NCI-H345 treated with DMSO at 0.1 percent for 48 hours (cell line): ENCODE results near the gene CDC42BPA.
A peak's percentile ranks its signal among the peaks of the same experiment; 100 is the strongest.
"Not testable (repeated sequence)": the region's sequence is repeated elsewhere in the genome, so short reads cannot be mapped to it uniquely, and the experiment has no call there.

Experiments used
- DNase-seq: peaks from one replicate; lab custom pipeline; 2025; ENCODE audit not compliant: unreplicated experiment; lab: John Stamatoyannopoulos, UW

CDC42BPA gene, protein sequence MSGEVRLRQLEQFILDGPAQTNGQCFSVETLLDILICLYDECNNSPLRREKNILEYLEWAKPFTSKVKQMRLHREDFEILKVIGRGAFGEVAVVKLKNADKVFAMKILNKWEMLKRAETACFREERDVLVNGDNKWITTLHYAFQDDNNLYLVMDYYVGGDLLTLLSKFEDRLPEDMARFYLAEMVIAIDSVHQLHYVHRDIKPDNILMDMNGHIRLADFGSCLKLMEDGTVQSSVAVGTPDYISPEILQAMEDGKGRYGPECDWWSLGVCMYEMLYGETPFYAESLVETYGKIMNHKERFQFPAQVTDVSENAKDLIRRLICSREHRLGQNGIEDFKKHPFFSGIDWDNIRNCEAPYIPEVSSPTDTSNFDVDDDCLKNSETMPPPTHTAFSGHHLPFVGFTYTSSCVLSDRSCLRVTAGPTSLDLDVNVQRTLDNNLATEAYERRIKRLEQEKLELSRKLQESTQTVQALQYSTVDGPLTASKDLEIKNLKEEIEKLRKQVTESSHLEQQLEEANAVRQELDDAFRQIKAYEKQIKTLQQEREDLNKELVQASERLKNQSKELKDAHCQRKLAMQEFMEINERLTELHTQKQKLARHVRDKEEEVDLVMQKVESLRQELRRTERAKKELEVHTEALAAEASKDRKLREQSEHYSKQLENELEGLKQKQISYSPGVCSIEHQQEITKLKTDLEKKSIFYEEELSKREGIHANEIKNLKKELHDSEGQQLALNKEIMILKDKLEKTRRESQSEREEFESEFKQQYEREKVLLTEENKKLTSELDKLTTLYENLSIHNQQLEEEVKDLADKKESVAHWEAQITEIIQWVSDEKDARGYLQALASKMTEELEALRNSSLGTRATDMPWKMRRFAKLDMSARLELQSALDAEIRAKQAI (N-terminal part only)

DNA sequence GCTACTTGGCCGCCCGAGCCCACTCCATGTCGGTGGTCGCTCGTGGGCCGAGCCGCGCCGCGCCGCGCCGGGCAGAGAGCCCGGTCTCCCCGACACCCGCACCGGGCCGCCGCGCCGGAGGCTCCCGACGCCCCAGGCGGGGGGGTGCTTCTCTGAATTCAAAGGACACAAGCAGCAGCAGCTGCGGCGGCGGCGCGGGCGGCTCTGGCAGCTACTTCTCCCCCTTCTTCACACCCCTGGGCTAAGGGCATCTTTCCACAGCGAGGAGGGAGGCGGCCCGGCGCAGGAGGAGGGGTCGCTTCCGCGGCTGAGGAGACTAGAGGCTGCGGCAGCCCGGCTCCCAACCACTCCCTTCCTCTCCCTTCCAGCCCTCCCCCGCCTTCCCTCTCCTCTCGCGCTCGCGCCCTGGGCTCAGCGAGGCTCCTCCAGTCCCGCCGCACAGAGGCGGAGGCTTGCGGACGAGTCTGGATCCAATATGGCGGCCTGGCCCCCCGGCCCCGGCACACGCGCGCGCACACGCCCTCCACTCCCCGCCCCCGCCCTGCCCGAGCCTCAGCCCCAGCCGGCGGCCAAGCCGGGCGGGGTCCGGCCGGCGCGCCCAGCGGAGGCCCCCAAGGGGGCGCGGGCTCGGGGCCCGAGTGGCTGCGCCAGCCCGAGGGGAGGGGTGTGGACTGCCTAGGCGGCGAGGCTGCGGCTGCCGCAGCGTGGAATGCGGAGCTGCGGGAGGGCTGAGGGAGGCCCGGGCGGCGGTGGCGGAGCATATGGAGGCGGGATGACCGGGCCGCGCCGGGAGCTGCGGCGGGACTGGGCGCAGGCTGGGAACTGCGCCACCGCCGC lies at the start of gene CDC42BPA:
Gene CDC42BPA, minus strand, starts transcription at position 477 of the 837 bp plus-strand sequence. CDS start 1,310 bp downstream, outside the sequence.
- DNase-seq = peak; percentile 41

DNA sequence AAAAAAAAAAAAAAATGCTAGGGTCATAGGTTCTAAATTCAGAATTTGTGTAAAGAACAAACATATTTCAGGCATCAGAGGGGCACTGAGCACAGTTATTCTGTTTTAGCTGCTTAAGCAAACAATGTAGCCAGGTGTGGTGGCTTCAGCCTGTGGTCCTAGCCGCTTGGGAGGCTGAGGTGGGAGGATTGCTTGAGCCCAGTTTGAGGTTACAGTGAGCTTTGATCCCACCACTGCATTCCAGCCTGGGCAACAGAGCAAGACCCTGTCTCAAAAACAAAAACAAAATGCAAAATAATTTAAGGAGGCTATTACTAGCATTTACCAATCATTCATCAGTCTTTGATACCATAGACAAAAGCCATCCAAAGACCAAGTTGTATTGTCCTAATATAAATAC lies 49.7 kb upstream of the CDC42BPA start:
- DNase-seq = no peak

GRCh38 chr1:227365473-227366431 lies 47.5 kb upstream of the CDC42BPA start:
- no peak for DNase-seq

- no peak for DNase-seq
Observed at GRCh38 chr1:227364657-227365056, 46.4 kb upstream of the CDC42BPA start.

- no peak for DNase-seq
Observed at GRCh38 chr1:227363825-227364224, 45.5 kb upstream of the CDC42BPA start.

- no peak for DNase-seq
Observed at GRCh38 chr1:227362039-227362438, 43.7 kb upstream of the CDC42BPA start.

- no peak for DNase-seq
Observed at GRCh38 chr1:227357927-227358302, 39.6 kb upstream of the CDC42BPA start.

- DNase-seq = no peak
Observed at GRCh38 chr1:227357171-227357926, 39.1 kb upstream of the CDC42BPA start.

GRCh38 chr1:227356620-227357146 lies 38.4 kb upstream of the CDC42BPA start:
- DNase-seq = no peak

DNA sequence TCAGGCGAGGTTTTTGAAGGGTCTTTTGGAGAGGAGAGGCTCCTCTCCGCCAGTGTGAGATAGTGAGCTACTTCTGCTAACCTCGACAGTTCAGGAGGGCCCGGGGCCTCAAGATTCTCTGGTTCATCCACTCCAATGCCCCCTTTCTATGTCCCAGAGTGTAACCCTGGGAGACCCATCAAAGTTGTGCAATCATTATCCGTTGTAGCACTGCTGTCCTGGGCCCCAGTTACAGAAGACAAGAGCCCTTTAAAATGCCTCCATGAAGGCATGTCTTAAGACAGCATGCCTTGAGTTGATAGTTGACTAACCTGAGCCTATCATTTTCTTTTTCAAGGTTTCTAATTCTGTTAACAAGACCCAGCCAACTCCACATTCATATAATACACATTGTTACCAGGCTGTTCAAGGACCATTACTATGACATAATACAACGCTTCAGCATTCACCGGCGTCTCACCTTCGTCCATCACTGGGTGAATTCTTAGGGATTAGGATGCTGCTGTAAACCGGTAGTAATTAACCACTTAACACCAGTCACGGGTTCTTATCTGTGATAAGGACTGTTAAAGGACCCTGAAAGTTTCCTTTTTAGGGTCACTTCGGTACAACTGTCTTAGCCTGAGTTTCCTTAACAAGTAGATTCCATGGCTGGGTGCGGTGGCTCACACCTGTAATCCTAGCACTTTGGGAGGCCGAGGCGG lies 37.4 kb upstream of the CDC42BPA start:
- DNase-seq = no peak

DNA sequence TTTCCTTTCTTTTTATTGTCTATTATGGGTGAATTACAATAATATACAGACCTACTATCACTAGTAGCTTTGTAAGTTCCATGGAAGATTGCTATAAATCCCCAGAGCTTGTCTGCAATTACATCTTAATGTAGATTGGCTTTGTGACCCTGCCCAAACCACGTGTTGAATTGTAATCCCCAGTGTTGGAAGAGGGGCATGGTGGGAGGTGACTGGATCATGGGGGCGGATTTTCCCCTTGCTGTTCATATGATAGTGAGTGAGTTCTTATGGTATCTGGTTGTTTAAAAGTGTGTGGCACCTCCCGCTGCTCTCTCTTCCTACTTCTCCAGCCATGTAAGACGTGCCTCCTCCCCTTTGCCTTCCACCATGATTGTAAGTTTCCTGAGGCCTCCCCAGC lies 34.9 kb upstream of the CDC42BPA start:
- no peak for DNase-seq

DNA sequence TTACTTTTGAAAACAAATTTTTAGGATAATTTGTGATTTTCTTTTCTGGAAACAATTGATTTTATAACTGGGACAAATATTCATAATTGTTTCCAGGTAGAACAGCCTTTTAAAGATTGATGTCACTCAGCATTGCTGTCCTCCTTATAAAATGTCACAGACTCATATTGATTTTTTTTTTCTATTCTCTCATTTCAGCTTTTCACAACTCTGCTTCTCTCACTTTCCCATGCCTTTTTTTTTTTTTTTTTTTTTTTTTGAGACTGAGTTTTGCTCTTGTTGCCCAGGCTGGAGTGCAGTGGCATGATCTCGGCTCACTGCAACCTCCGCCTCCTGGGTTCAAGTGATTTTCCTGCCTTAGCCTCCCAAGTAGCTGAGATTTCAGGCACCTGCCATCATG lies 33.9 kb upstream of the CDC42BPA start:
- not testable (repeated sequence) for DNase-seq

DNA sequence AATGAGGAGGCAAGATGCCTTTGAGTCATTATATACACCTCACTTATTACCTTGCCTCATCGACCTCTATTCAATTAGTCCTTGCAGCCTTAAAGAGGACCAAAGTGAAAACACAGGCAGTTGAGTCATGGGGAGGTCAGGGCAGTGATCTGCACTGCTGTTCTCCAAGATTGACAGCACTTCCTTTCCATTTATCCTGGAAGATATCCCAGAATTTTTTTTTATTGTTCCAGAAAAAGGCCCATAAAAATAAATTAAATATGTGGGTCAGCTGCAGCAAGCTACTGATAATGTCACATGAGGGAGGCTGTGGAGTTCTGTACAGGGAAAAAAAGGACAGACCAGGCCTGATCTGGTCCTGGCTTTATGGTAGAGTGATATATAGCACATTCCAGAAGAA lies 33.2 kb upstream of the CDC42BPA start:
- DNase-seq = no peak

DNA sequence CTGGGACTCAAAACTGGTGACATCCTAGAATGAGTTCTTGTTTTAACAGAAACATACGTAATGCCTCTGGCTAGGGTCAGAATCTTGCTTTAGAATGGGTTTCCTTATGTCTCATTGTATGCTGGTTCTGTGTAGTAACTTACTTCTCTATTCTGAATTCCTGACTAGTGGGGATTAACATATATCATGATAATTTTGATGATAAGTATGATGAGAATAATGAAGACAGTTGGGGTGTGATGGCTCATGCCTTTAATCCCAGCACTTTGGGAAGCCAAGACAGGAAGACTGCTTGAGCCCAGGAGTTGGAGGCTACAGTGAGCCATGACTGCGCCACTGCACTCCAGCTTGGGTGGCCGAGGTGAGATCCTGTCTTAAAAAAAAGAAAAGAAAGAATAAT lies 31.7 kb upstream of the CDC42BPA start:
- no peak for DNase-seq

DNA sequence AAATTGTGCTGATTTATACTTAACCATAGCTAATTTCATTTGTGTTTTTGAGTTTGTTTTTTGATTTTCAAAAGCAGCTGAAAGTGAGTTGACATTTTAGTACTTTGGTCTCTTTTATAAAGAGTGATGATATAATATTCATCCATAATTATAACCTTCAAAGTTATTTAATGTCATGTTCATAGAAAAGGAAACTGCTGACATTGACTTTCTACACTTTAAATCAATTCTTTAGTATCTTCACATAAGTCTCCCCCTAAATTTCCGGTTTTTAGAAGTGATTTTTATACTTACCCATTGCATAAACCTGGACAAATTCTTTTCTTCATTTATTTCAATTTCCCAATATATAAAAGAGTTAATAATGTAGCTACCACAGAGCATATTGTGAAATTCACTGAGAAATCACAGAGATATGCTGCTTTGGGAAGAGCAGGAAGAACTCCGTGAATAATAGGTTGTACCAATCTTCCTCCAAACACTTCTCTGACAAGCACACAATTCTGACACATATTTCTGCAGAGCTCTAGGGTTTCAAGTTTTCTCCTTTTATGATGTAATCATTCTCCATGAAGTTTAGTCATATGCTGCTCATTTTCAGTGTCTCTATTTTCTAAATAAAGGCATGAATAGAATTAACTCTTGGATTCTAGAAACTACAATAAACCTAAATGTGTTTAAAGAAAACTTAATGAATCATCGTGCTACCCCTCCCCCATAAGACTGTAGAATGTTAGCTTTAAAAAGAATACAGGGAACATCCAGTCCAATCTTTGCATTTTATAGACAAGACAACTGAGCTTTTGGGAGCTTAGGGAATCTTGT lies 25.6 kb upstream of the CDC42BPA start:
- DNase-seq = no peak

- DNase-seq = no peak
Observed at GRCh38 chr1:227343206-227343605, 24.9 kb upstream of the CDC42BPA start.

GRCh38 chr1:227342075-227342829 lies 24.0 kb upstream of the CDC42BPA start:
- DNase-seq = no peak
